SH-SY5Y (cell line): Measurements from ENCODE around the gene CLASP1.

Experiments used
- GATA2 ChIP-seq: IDR thresholded peaks from 2 replicates; pipeline ENCODE4 v1.6.1; 2011; ENCODE audit warnings: mild to moderate bottlenecking, low read depth, low read length
- GATA3 ChIP-seq: IDR thresholded peaks from 2 replicates; pipeline ENCODE4 v1.6.1; 2011; ENCODE audit warnings: low read depth, mild to moderate bottlenecking, low read length, moderate library complexity

DNA sequence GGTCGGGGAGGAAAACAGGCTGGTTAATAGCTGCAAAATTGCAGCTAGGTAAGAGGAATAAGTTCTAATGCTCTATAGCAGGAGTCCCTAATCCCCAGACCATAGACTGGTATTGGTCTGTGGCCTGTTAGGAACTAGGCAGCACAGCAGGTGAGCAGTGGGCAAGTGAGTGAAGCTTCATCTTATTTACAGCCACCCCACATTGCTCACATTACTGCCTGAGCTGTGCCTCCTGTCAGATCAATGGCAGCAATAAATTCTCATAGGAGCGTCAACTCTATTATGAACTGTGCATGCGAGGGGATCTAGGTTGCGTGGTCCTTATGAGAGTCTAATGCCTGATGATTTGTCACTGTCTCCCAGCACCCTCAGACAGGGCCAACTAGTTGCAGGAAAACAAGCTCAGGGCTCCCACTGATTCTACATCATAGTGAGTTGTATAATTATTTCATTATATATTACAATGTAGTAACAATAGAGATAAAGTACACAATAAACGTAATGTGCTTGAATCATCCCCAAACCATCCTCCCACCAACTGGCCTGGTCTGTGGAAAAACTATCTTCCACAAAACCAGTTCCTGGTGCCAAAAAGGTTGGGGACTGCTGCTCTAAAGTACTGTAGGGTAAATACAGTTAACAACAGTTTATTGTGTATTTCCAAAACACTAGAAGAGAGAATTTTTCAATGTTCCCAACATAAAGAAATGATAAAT is 272.6 kb downstream of the CLASP1 start:
- TF ChIP-seq GATA2 (no peak), GATA3 (no peak)
